ENCODE results near the gene ASIP. TPM values are rescaled to one million over a fixed set of nuclear protein-coding genes. Genes with fewer than 3 reads are reported as not detected.
"Not testable (repeated sequence)": the region's sequence is repeated elsewhere in the genome, so short reads cannot be mapped to it uniquely, and the experiment has no call there.

Gene ASIP
- total RNA-seq, 1 donor from 2014 or later = not detected

DNA sequence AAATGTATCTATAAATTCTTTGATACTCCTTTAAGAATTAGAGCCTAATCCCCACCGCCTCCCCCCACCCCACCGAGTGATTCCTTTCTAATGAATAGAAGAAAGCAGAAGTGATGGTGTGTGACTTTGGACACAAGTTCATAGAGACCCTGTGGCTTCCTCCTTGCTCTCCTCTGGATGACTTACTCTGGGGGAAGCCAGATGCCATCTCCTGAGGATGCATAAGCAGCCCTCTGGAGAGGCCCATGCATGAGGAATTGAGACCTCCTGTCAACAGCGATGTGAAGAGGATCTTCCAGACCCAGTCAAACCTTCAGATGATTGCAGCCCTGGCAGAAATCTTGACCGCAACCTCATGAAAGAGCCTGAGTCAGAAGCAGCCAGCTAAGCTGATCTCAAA, 40.8 kb downstream of the ASIP start:
- peaks cover 49% of the 10 kb centered on the region for H3K36me3 Mint-ChIP-seq (ENCODE audit: low read depth)
- no peaks in the 10 kb centered on the region for H3K4me1 Mint-ChIP-seq
- no peak overlapping the region for H3K4me3 Mint-ChIP-seq
- intact Hi-C loops (cut with micrococcal nuclease) = no loop called here
- no peaks in the 10 kb centered on the region for H3K27me3 Mint-ChIP-seq
- H3K9me3 Mint-ChIP-seq = no peaks in the 10 kb centered on the region
- no peak overlapping the region for H3K27ac Mint-ChIP-seq
- DNase-seq = no peak

DNA sequence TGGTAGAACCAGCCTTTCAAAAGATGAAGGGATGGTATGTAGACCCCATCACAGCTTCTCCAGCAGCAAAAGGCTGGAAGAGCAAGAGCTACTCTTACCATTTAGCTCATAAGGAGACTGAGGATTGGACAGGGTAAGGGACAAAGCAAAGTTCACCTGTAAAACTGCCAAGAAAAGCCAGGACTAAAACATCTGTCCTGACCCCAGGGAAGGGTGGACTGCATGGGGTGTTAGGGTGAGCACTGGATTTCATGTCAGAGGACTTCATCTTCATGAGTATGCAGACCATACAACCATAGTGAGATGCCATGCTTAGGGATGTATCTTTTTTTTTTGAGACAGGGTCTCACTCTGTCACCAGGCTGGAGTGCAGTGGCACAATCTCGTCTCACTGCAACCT, 42.6 kb downstream of the ASIP start:
- no peak for DNase-seq
- Mint-ChIP-seq H3K27ac (no peak overlapping the region), H3K9me3 (no peaks in the 10 kb centered on the region), H3K27me3 (no peaks in the 10 kb centered on the region), H3K4me3 (no peak overlapping the region), H3K36me3 (ENCODE audit: low read depth) (peaks cover 51% of the 10 kb centered on the region), H3K4me1 (no peaks in the 10 kb centered on the region)
- intact Hi-C loops (cut with micrococcal nuclease) = no loop called here

DNA sequence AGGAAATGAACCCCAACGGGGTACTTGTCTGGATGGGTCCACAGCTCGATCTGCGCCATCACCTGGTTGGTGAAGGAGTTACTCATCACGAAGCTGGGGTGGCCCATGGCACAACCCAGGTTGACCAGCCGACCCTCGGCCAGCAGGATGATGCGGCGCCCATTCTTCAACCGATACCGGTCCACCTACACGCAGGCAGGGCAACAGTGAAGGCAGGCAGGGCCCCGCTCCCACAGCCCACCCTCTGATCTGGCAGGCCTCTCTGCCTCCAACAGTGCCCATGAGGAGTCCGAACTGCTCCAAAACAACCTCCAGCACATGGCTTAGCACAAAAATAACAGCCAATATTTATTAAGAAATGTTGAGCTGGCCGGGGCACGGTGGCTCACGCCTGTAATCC, 44.2 kb downstream of the ASIP start:
- Mint-ChIP-seq H3K36me3 (ENCODE audit: low read depth) (peaks cover 51% of the 10 kb centered on the region), H3K27me3 (no peaks in the 10 kb centered on the region), H3K9me3 (no peaks in the 10 kb centered on the region), H3K27ac (no peak overlapping the region), H3K4me1 (no peaks in the 10 kb centered on the region), H3K4me3 (no peak overlapping the region)
- DNase-seq = no peak
- intact Hi-C loops (cut with micrococcal nuclease) = no loop called here

DNA sequence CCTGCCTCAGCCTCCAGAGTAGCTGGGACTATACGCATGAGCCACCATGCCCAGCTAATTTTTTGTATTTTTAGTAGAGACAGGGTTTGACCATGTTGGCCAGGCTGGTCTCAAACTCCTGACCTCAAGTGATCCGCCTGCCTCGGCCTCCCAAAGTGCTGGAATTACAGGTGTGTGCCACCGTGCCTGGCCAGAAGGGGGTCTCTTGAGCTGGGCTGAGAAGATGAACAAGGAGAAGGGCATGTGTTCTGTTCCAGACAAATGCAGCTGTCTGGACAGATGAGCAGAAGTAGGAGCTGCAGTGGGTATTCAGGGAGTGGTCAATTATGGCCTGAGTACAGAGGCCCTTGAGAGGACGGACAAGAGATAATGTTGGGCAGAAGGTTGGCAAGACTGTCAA, 46.3 kb downstream of the ASIP start:
- H3K36me3 Mint-ChIP-seq (ENCODE audit: low read depth) = peaks cover 57% of the 10 kb centered on the region
- H3K9me3 Mint-ChIP-seq; DNase-seq; H3K27me3 Mint-ChIP-seq; H3K4me3 Mint-ChIP-seq; H3K4me1 Mint-ChIP-seq; H3K27ac Mint-ChIP-seq; intact Hi-C loops (cut with micrococcal nuclease): not testable (repeated sequence)

DNA sequence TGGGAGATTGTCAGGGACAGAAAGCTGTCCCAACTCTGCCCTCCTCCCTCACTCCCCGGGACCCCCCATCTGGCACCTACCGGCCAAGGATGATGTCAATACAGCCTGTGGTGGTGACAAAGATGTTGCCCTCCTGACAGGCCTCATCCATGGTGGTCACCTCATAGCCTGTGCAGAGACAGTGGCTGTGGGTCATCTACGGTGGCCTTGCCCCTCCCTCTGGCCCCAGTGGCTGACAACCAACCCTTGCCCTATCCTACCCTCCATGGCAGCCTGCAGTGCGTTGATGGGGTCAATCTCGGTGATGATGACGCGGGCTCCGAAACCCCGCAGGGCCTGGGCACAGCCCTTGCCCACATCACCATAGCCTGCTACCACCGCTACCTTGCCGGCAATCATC, 49.2 kb downstream of the ASIP start:
- Mint-ChIP-seq H3K4me3 (no peak overlapping the region), H3K4me1 (no peaks in the 10 kb centered on the region), H3K36me3 (ENCODE audit: low read depth) (peaks cover 63% of the 10 kb centered on the region), H3K27me3 (no peaks in the 10 kb centered on the region), H3K27ac (no peak overlapping the region), H3K9me3 (no peaks in the 10 kb centered on the region)
- no peak for DNase-seq
- intact Hi-C loops (cut with micrococcal nuclease) = no loop called here

DNA sequence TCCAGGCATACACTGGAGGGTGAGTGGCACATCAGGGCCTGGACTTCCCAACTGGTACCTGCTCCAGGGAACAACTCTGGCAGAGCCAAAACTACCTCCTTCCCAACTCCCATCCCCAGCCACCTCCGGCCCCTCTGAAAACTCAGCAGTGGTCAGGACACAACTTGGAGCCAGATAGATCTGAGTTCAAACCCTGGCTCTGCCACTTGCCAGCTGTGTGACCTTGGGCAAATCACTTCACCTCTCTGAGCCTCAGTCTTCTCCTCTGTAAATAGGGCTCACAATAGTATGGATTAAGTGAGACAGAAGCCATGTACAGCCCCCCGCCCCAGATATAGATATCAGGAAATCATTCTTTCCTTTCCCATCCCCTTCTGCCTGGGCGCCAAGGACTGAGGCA, 51.3 kb downstream of the ASIP start:
- Mint-ChIP-seq H3K27ac (no peak overlapping the region), H3K36me3 (ENCODE audit: low read depth) (peaks cover 57% of the 10 kb centered on the region), H3K4me1 (no peaks in the 10 kb centered on the region), H3K4me3 (no peak overlapping the region), H3K27me3 (no peaks in the 10 kb centered on the region), H3K9me3 (no peaks in the 10 kb centered on the region)
- no peak for DNase-seq
- intact Hi-C loops (cut with micrococcal nuclease) = no loop called here

DNA sequence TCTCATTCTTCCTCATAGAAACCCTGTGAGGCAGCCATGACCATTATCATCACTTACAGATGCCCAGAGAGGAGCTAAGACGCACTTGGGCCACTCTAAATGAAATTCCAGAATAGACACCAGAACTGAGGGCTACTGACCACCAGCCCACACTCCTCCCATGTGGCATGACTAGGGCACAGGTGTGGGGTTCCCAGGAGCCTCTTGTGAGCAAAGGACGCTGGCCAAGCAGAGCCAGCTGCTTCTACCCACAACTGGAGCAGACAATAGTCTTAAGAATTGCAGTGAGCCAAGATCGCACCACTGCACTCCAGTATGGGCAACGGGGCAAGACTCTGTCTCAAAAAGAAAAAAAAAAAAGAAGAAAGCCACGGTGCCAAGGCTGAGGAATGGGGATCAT, 51.9 kb downstream of the ASIP start:
- H3K9me3 Mint-ChIP-seq = no peaks in the 10 kb centered on the region
- DNase-seq = no peak
- intact Hi-C loops (cut with micrococcal nuclease) = no loop called here
- H3K4me1 Mint-ChIP-seq = no peaks in the 10 kb centered on the region
- no peak overlapping the region for H3K27ac Mint-ChIP-seq
- H3K27me3 Mint-ChIP-seq = no peaks in the 10 kb centered on the region
- H3K36me3 Mint-ChIP-seq (ENCODE audit: low read depth) = peaks cover 55% of the 10 kb centered on the region
- no peak overlapping the region for H3K4me3 Mint-ChIP-seq

DNA sequence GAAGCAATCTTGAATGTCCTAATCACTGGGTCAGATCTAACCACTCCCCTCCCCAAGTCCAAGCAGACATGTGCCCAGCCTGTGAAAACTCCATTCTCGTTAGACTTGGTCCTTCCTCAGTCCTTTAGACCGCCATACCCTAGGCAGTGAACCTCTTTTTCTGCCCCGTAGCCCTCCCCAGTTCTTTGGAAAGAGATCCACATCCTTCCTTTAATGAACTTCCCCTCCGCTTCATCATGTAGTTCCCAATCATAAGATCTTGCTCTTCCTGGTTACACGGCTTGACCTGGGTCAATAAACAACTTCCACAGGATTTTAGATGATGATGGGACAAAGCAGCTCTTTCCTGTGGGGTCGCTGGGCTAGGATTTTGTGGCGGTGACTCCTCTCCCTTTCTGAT, 52.4 kb downstream of the ASIP start:
- Mint-ChIP-seq H3K27me3 (no peaks in the 10 kb centered on the region), H3K9me3 (no peaks in the 10 kb centered on the region), H3K4me3 (no peak overlapping the region), H3K27ac (no peak overlapping the region), H3K4me1 (no peaks in the 10 kb centered on the region), H3K36me3 (ENCODE audit: low read depth) (peaks cover 50% of the 10 kb centered on the region)
- no peak for DNase-seq
- intact Hi-C loops (cut with micrococcal nuclease) = no loop called here

DNA sequence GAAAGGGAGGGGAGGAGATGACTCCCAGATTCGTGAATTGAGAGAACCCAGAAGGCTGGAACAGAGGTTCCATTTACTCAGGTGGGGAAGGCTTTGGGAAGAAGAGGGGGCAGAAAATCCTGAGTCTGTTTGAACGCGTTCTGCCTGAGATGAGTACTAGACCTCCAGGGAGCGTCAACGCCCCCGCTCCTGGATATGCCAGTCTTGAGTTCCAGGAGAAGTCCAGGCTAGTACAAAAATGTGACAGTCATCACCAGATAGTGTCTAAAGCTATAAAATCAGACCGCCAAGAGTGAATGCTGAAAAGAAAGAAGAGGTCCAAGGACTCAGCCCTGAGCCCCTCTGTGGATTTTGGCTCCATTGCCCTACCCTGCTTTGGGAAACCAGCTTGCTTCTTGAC, 53.3 kb downstream of the ASIP start:
- Mint-ChIP-seq H3K4me3 (no peak overlapping the region), H3K27ac (no peak overlapping the region), H3K4me1 (no peaks in the 10 kb centered on the region), H3K9me3 (no peaks in the 10 kb centered on the region), H3K36me3 (ENCODE audit: low read depth) (peaks cover 46% of the 10 kb centered on the region), H3K27me3 (no peaks in the 10 kb centered on the region)
- intact Hi-C loops (cut with micrococcal nuclease) = no loop called here
- no peak for DNase-seq

DNA sequence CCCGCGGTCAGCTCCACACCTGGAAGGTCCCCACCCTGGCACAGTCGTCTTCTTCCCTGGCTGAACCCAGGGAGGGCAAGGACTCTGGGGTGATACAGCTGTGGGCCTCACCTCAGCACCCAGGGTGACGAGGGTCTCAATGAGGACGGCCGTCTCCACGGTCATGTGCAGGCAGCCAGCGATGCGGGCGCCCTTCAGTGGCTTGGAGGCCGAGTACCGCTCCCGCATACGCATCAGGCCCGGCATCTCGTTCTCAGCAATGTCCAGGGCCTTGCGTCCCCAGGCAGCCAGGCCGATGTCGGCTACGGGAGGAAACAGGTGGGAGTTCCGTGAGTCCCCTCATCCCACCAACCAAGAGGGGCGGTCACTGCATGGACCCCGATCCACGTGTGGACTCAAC, 54.1 kb downstream of the ASIP start:
- H3K27me3 Mint-ChIP-seq = no peaks in the 10 kb centered on the region
- peaks cover 41% of the 10 kb centered on the region for H3K36me3 Mint-ChIP-seq (ENCODE audit: low read depth)
- no peaks in the 10 kb centered on the region for H3K4me1 Mint-ChIP-seq
- H3K9me3 Mint-ChIP-seq = no peaks in the 10 kb centered on the region
- intact Hi-C loops (cut with micrococcal nuclease) = no loop called here
- DNase-seq = no peak
- no peak overlapping the region for H3K27ac Mint-ChIP-seq
- H3K4me3 Mint-ChIP-seq = no peak overlapping the region

DNA sequence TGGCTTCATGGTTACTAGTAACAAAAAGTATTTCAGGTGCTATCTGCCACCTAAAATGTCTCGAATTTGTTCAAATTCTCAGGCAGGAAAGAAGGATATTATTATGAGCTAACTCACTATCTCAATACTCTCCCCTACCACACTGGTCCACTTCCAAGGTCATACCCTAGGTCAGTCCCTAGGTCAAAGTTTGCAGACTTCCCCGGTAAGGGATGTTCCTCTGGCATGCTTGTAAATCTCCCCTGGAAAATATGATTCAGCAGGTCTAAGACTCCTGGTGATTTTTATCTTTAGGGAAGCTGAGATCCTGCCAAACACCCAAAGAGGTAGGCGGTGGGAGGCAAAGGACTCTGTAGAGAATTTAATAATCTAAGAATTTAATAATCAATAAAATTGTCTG, 55.2 kb downstream of the ASIP start:
- H3K36me3 Mint-ChIP-seq (ENCODE audit: low read depth) = peaks cover 32% of the 10 kb centered on the region

DNA sequence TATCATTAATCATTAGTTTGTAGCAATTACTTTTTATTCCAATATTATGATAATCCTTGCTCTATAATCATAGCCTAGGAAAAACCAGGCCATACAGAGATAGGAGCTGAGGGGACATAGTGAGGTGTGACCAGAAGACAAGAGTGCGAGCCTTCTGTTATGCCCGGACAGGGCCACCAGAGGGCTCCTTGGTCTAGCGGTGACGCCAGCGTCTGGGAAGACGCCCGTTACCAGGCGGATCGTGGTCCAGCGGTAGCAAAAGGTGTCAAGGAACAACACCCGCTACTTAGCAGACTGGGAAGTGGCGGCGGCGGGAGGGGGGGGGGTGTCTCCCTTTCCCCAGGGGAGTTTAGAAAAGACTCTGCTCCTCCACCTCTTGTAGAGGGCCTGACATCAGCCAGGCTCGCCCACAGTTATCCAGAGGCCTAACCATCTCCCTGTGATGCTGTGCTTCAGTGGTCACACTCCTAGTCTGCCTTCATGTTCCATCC, 57.1 kb downstream of the ASIP start:
- H3K27ac Mint-ChIP-seq; DNase-seq; H3K9me3 Mint-ChIP-seq; H3K4me3 Mint-ChIP-seq; intact Hi-C loops (cut with micrococcal nuclease); H3K27me3 Mint-ChIP-seq: not testable (repeated sequence)
- Mint-ChIP-seq H3K36me3 (ENCODE audit: low read depth) (peaks cover 25% of the 10 kb centered on the region), H3K4me1 (peaks cover 16% of the 10 kb centered on the region)

More for the DNA sequence above, 55.2 kb downstream of the ASIP start:
- Mint-ChIP-seq H3K4me1 (peaks cover 4% of the 10 kb centered on the region), H3K4me3 (no peak overlapping the region), H3K27ac (no peak overlapping the region), H3K9me3 (no peaks in the 10 kb centered on the region), H3K27me3 (no peaks in the 10 kb centered on the region)
- no peak for DNase-seq
- intact Hi-C loops (cut with micrococcal nuclease) = no loop called here

DNA sequence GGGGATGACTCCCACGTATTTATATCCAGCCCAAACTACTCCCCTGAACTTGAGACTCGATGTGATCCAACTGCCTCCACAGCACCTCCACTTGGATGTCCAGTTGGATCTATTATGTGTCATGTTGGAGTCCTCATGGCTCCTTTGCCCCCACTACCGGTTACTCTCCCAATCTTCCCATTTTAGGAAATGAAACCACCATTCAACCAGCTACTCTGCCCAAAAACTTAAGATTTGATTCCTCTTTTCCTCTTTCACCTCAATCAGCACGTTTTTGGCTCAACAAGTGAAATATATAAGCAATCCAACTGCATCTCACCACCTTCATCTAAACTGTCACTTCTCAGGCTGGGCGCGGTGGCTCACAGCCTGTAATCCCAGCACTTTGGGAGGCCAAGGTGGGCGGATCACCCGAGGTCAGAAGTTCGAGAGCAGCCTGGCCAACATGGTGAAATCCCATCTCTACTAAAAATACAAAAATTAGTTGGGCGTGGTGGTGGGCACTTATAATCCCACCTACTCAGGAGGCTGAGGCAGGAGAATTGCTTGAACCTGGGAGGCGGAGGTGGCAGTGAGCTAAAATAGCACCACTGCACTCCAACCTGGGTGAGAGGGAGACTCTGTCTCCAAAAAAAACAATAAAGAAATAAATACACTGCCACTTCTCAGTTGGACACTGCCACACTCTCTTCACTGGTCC, 58.5 kb downstream of the ASIP start:
- Mint-ChIP-seq H3K4me3 (no peak overlapping the region), H3K27me3 (no peaks in the 10 kb centered on the region), H3K4me1 (peaks cover 18% of the 10 kb centered on the region), H3K27ac (no peak overlapping the region), H3K36me3 (ENCODE audit: low read depth) (peaks cover 11% of the 10 kb centered on the region), H3K9me3 (no peaks in the 10 kb centered on the region)
- intact Hi-C loops (cut with micrococcal nuclease) = no loop called here
- no peak for DNase-seq

DNA sequence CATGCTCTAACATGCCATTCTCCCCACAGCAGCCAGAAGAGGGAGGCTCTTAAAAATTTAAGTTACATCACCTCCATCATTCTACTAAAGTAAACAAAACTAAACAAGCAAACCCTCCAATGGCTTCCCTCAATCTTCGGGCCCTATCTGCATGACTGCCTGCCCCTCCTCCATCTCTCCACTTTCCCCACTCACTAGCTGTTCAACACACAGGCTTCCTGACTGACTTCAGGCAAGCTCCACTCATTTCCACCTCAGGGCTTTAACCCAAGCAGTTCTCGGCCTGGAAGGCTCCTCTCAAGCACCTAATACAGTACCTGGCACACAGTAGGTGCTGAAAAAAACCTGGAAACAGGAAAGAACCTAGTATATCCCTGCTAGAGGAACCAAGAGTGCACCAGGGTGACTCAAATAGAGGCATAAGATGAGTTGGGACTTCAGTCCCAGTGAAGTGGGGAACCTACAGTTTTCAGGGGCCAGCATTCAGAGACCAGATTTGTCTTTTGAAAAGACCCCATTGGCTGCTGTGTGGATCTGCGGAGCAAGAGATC, 59.1 kb downstream of the ASIP start:
- Mint-ChIP-seq H3K27me3 (no peaks in the 10 kb centered on the region), H3K9me3 (no peaks in the 10 kb centered on the region), H3K27ac (no peak overlapping the region), H3K4me3 (no peak overlapping the region), H3K36me3 (ENCODE audit: low read depth) (peaks cover 11% of the 10 kb centered on the region), H3K4me1 (peaks cover 18% of the 10 kb centered on the region)
- DNase-seq = no peak
- intact Hi-C loops (cut with micrococcal nuclease) = no loop called here

All from activated CD4-positive, alpha-beta T cell treated with anti-CD3 and anti-CD28 coated beads, Interleukin-2, amount 10 ng/mL, durations not matched to agents 24 days and 14 days (primary cell).